ENCODE data around the gene RELN.
A peak's percentile ranks its signal among the peaks of the same experiment; 100 is the strongest.

RELN gene

GRCh38 chr7:103445228-103446048 is 544.0 kb downstream of the RELN start:
- DNase-seq: peak; percentile 25

- no peak for DNase-seq
Measured at GRCh38 chr7:103439661-103440060, 549.8 kb downstream of the RELN start.

- no peak for DNase-seq
Measured at GRCh38 chr7:103437623-103438022, 551.8 kb downstream of the RELN start.

- DNase-seq: peak; percentile 8
Measured at GRCh38 chr7:103432712-103433111, 556.7 kb downstream of the RELN start.

GRCh38 chr7:103425177-103425576 is 564.3 kb downstream of the RELN start:
- DNase-seq: no peak

GRCh38 chr7:103423467-103424179 is 565.8 kb downstream of the RELN start:
- DNase-seq: no peak

All from hematopoietic multipotent progenitor cell treated with erythropoietin and hydrocortisone succinate and interleukin-3 and kit ligand, for 4 days (in vitro differentiated cells).